Measurements from ENCODE around the gene CARS2. TPM values are rescaled to one million over a fixed set of nuclear protein-coding genes. Genes with fewer than 3 reads are reported as not detected.

CARS2 gene
- total RNA-seq, 3 donors from 2014 or later (not counting 1 experiment from before 2014, with no cell fraction given): 65.3 to 77.3 (median 73.0) TPM

- no peaks in the 10 kb centered on the region for H3K4me1 ChIP-seq (ENCODE audit: control insufficient read depth, insufficient read depth, low read length)
- 92% methylated on average over 4 of the region's 4 CpGs for WGBS (ENCODE audit: insufficient coverage)
- no peaks in the 10 kb centered on the region for H3K9me3 Mint-ChIP-seq
- H3K4me3 Mint-ChIP-seq: no peak overlapping the region
- H3K4me1 Mint-ChIP-seq: no peaks in the 10 kb centered on the region
- intact Hi-C loops (cut with micrococcal nuclease): no loop called here
- peaks cover 2 to 9% of the 10 kb centered on the region in 2 donors for H3K27me3 Mint-ChIP-seq (ENCODE audit: low read depth in 2 of 2)
- no peak overlapping the region for H3K27ac ChIP-seq (ENCODE audit: low read length)
- H3K27me3 ChIP-seq (ENCODE audit: control insufficient read depth, insufficient read depth, low read length): no peaks in the 10 kb centered on the region
- H3K4me3 ChIP-seq (ENCODE audit: low read length): no peak overlapping the region
- H3K27ac Mint-ChIP-seq: no peak overlapping the region
- no peaks in the 10 kb centered on the region for H3K36me3 ChIP-seq (ENCODE audit: control insufficient read depth, insufficient read depth, low read length)
- H3K9me3 ChIP-seq (ENCODE audit: control insufficient read depth, insufficient read depth, low read length): no peaks in the 10 kb centered on the region
- no peaks in the 10 kb centered on the region for H3K36me3 Mint-ChIP-seq
- DNase-seq: no peak
- TF ChIP-seq CTCF (IDR thresholded peaks at IDR 0.05): no peak
- no peak for ATAC-seq
These were observed 104.9 kb downstream of the CARS2 start for GRCh38 chr13:110600980-110601379.

GRCh38 chr13:110600261-110600819 lies 105.6 kb downstream of the CARS2 start:
- H3K4me1 Mint-ChIP-seq: no peaks in the 10 kb centered on the region
- no peak overlapping the region for H3K27ac Mint-ChIP-seq
- WGBS (ENCODE audit: insufficient coverage): 89% methylated on average over 10 of the region's 10 CpGs

GRCh38 chr13:110597041-110597689 lies 108.8 kb downstream of the CARS2 start:
- Mint-ChIP-seq H3K27me3 (ENCODE audit: low read depth in 2 of 2) (peaks cover 6 to 8% of the 10 kb centered on the region in 2 donors), H3K27ac (no peak overlapping the region), H3K9me3 (no peaks in the 10 kb centered on the region), H3K4me1 (no peaks in the 10 kb centered on the region), H3K36me3 (no peaks in the 10 kb centered on the region), H3K4me3 (no peak overlapping the region)
- H3K4me3 ChIP-seq (ENCODE audit: low read length): no peak overlapping the region
- no peak for ATAC-seq
- no peak overlapping the region for H3K27ac ChIP-seq (ENCODE audit: low read length)
- H3K27me3 ChIP-seq (ENCODE audit: control insufficient read depth, insufficient read depth, low read length): no peaks in the 10 kb centered on the region
- H3K36me3 ChIP-seq (ENCODE audit: control insufficient read depth, insufficient read depth, low read length): no peaks in the 10 kb centered on the region
- no peak for DNase-seq
- intact Hi-C loops (cut with micrococcal nuclease): no loop called here
- 86% methylated on average over 15 of the region's 16 CpGs for WGBS (ENCODE audit: insufficient coverage)
- H3K9me3 ChIP-seq (ENCODE audit: control insufficient read depth, insufficient read depth, low read length): no peaks in the 10 kb centered on the region
- H3K4me1 ChIP-seq (ENCODE audit: control insufficient read depth, insufficient read depth, low read length): no peaks in the 10 kb centered on the region
- no peak for TF ChIP-seq CTCF (IDR thresholded peaks at IDR 0.05)

More at GRCh38 chr13:110600261-110600819, 105.6 kb downstream of the CARS2 start:
- H3K4me1 ChIP-seq (ENCODE audit: control insufficient read depth, insufficient read depth, low read length): no peaks in the 10 kb centered on the region
- H3K36me3 ChIP-seq (ENCODE audit: control insufficient read depth, insufficient read depth, low read length): no peaks in the 10 kb centered on the region
- H3K9me3 ChIP-seq (ENCODE audit: control insufficient read depth, insufficient read depth, low read length): no peaks in the 10 kb centered on the region
- no peak overlapping the region for H3K4me3 ChIP-seq (ENCODE audit: low read length)
- DNase-seq (no peak), ATAC-seq (no peak)
- H3K27me3 ChIP-seq (ENCODE audit: control insufficient read depth, insufficient read depth, low read length): no peaks in the 10 kb centered on the region
- Mint-ChIP-seq H3K9me3 (no peaks in the 10 kb centered on the region), H3K4me3 (no peak overlapping the region), H3K27me3 (ENCODE audit: low read depth in 2 of 2) (peaks cover 2 to 9% of the 10 kb centered on the region in 2 donors), H3K36me3 (no peaks in the 10 kb centered on the region)
- intact Hi-C loops (cut with micrococcal nuclease): no loop called here
- H3K27ac ChIP-seq (ENCODE audit: low read length): no peak overlapping the region
- no peak for TF ChIP-seq CTCF (IDR thresholded peaks at IDR 0.05)

Measured in natural killer cell (primary cell).